DND-41 (cell line): ENCODE measurements around the gene BCCIP.

Source experiments
- ATAC-seq: fragments of 200-7000 bp; cut with Tn5 transposase; 3 replicates; pipeline ENCODE4 v1.9.1; 2021; ENCODE audit warnings: low read depth; ENCODE audit not compliant: insufficient read depth
- DNase-seq: peaks from one replicate; pipeline ENCODE4 v3.0.0-alpha.2; 2020
- H2AFZ ChIP-seq: 2 replicates; pipeline ENCODE4 v1.6.0; 2012; ENCODE audit warnings: low read depth, low read length
- H3K27ac ChIP-seq: 2 replicates; pipeline ENCODE4 v1.5.1; 2012; ENCODE audit warnings: low read length, inconsistent platforms
- H3K27me3 ChIP-seq: fragments of 200-600 bp; sonication (generic); 2 replicates; pipeline ENCODE4 v1.6.0; 2012; ENCODE audit warnings: low read length, mild to moderate bottlenecking, inconsistent platforms; ENCODE audit not compliant: insufficient read depth, poor library complexity
- H3K36me3 ChIP-seq: 2 replicates; pipeline ENCODE4 v1.5.1; 2012; ENCODE audit warnings: low read length, inconsistent platforms; ENCODE audit not compliant: insufficient read depth
- H3K4me1 ChIP-seq: 2 replicates; pipeline ENCODE4 v1.5.1; 2012; ENCODE audit warnings: mild to moderate bottlenecking, low read length; ENCODE audit not compliant: insufficient read depth
- H3K4me2 ChIP-seq: 2 replicates; pipeline ENCODE4 v1.6.0; 2012; ENCODE audit warnings: mild to moderate bottlenecking, moderate library complexity, low read length, inconsistent platforms; ENCODE audit not compliant: insufficient read depth
- H3K4me3 ChIP-seq, 2 experiments: fragments of 200-600 bp in 1 of 2; shearing (Covaris generic) in 1 of 2; 2 replicates each; pipeline ENCODE4 v1.5.1; 2012 to 2016; ENCODE audit warnings: inconsistent platforms in 2 of 2, low read length in 2 of 2, mild to moderate bottlenecking in 2 of 2, low read depth in 1 of 2, moderate library complexity in 1 of 2
- H3K79me2 ChIP-seq: 2 replicates; pipeline ENCODE4 v1.6.0; 2012; ENCODE audit warnings: low read length, inconsistent platforms; ENCODE audit not compliant: insufficient read depth
- H3K9ac ChIP-seq: 2 replicates; pipeline ENCODE4 v1.6.0; 2012; ENCODE audit warnings: low read depth, mild to moderate bottlenecking, inconsistent platforms, low read length, moderate library complexity
- H3K9me3 ChIP-seq: 2 replicates; pipeline ENCODE4 v1.5.1; 2012; ENCODE audit warnings: low read length, moderate library complexity, mild to moderate bottlenecking, inconsistent platforms; ENCODE audit not compliant: insufficient read depth, severe bottlenecking
- H4K20me1 ChIP-seq: 2 replicates; pipeline ENCODE4 v1.6.0; 2012; ENCODE audit warnings: low read length; ENCODE audit not compliant: insufficient read depth
- CTCF ChIP-seq: IDR thresholded peaks from 2 replicates; pipeline ENCODE4 v1.5.1; 2012; ENCODE audit warnings: borderline replicate concordance, low read length, moderate library complexity, mild to moderate bottlenecking; ENCODE audit not compliant: poor library complexity, severe bottlenecking; ENCODE audit errors: extremely low read depth
- EZH2 ChIP-seq: IDR thresholded peaks from 3 replicates; pipeline ENCODE4 v1.6.1; 2012; ENCODE audit warnings: borderline replicate concordance, low read depth, mild to moderate bottlenecking, moderate library complexity, low read length, inconsistent platforms; ENCODE audit not compliant: severe bottlenecking

Gene BCCIP

DNA sequence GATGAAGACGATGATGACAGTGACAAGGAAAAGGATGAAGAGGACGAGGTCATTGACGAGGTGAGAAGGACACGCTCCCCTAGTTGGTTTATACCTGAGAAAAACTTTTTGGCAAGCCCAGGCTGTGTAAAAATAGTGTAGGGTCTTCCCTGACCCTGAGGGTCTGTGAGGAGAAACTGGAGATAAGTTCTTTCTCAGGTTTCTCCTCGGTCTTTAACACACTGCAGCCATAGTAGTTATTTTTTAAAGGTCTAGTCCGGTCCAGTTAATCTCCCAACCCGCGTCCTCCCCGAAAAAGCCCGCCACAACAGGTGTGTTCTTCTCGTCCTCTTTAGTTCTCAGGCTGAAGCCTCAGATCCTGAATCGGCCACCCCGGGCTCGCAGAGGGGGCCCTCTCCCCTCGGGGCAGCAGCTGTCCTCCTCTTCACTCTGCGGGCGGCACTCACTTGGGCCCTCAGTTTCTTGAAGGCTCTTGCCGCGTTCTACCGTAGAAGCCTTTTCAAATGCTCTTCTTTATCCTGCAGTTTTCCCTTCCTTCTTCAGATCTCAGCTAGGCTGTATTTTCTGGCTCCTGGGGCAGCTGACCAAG lies 411 bp downstream of the BCCIP start:
- no peak for TF ChIP-seq CTCF
- TF ChIP-seq EZH2: no peak
- peak; percentile 5; the same call in 2 of the 3 replicates for ATAC-seq
- H2AFZ ChIP-seq: peak overlapping the region; percentile 99

GRCh38 chr10:125824736-125825135 lies 1.4 kb downstream of the BCCIP start:
- ATAC-seq (no peak), DNase-seq (no peak)
- Histone ChIP-seq H4K20me1 (peaks cover 20% of the 10 kb centered on the region; the same call in 1 of the 2 replicates), H2AFZ (no peak overlapping the region), H3K36me3 (peaks cover 49% of the 10 kb centered on the region), H3K27me3 (no peaks in the 10 kb centered on the region), H3K4me1 (peaks cover 46% of the 10 kb centered on the region), H3K9me3 (no peaks in the 10 kb centered on the region), H3K4me2 (peak overlapping the region; percentile 88), H3K27ac (0 out of 2 replicates have a peak overlapping the region, but pooled peaks have one; percentile 100), H3K9ac (peak overlapping the region; percentile 73), H3K4me3 (peak overlapping the region; percentile 92 to 95), H3K79me2 (peaks cover 67% of the 10 kb centered on the region)
- TF ChIP-seq EZH2 (no peak), CTCF (no peak)

More for the DNA sequence above, 411 bp downstream of the BCCIP start:
- H3K9me3 ChIP-seq: no peaks in the 10 kb centered on the region
- peak overlapping the region; percentile 88 for H3K4me2 ChIP-seq
- peaks cover 19% of the 10 kb centered on the region; the same call in 1 of the 2 replicates for H4K20me1 ChIP-seq
- peaks cover 46% of the 10 kb centered on the region for H3K4me1 ChIP-seq
- H3K27ac ChIP-seq: peak overlapping the region; percentile 100
- peak; percentile 23 for DNase-seq
- no peaks in the 10 kb centered on the region for H3K27me3 ChIP-seq
- peak overlapping the region; percentile 92 to 95 for H3K4me3 ChIP-seq
- H3K9ac ChIP-seq: peak overlapping the region; percentile 73
- H3K79me2 ChIP-seq: peaks cover 67% of the 10 kb centered on the region
- H3K36me3 ChIP-seq: peaks cover 39% of the 10 kb centered on the region

DNA sequence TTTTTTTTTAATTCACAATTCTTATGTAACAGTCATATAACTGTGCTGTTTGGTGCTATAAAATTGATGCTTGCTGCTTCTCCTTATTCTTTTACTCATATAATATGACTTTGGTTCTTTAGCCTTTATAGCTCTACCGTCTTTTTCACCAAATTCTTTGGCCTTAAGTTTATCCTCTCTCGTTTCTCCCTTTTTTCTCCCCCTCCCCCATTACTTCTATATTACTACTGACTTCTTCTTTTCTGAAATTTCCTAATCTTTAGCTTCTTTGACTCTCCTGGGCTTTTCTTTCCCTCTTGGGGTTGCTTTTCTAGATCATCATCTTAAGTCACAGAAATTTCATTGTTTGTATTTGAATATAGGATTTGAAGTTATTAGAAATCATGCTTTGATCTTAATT lies 3.8 kb downstream of the BCCIP start:
- H3K36me3 ChIP-seq: peaks cover 72% of the 10 kb centered on the region
- no peak for ATAC-seq
- TF ChIP-seq CTCF (no peak), EZH2 (no peak)
- H3K4me3 ChIP-seq: no peak overlapping the region
- no peaks in the 10 kb centered on the region for H3K9me3 ChIP-seq
- no peak overlapping the region for H3K27ac ChIP-seq
- no peak overlapping the region for H2AFZ ChIP-seq
- H3K4me1 ChIP-seq: peaks cover 30% of the 10 kb centered on the region
- peaks cover 29% of the 10 kb centered on the region; the same call in 1 of the 2 replicates for H4K20me1 ChIP-seq
- no peaks in the 10 kb centered on the region for H3K27me3 ChIP-seq
- no peak overlapping the region for H3K4me2 ChIP-seq
- H3K9ac ChIP-seq: no peak overlapping the region
- DNase-seq: no peak
- H3K79me2 ChIP-seq: peaks cover 56% of the 10 kb centered on the region
